Endothelial cell of umbilical vein (primary cell): Measurements from ENCODE around the gene NSMCE3. TPM values are rescaled to one million over a fixed set of nuclear protein-coding genes. Genes with fewer than 3 reads are reported as not detected.

Experiments used
- BruUV-seq: library from RNA; stranded (reverse); fragments of 400-500 nt; replicated peaks from 2 replicates; lab custom pipeline; 2021; lab: Mats Ljungman, UMichigan
- CTCF ChIA-PET: fragments of 300-600, 350-600 bp; sonication (Branson Sonifier 250); formaldehyde crosslinking; loops from one replicate; lab custom pipeline; 2021; ENCODE audit warnings: antibody characterized with exemption, inconsistent platforms; lab: Charles Lee
- POLR2A ChIA-PET: fragments of 300-600, 350-600 bp; sonication (Branson Sonifier 250); formaldehyde crosslinking; loops from one replicate; lab custom pipeline; 2021; ENCODE audit warnings: antibody characterized with exemption, inconsistent platforms; lab: Charles Lee
- DNase-seq: peaks from one replicate; pipeline ENCODE4 v3.0.0-alpha.2; 2011; ENCODE audit warnings: low read depth, low spot score
- FAIRE-seq: peaks from 2 replicates; lab custom pipeline; 2011; peaks lifted over from hg19 to GRCh38; lab: Jason Lieb, UNC
- H2AFZ ChIP-seq: 2 replicates; pipeline ENCODE4 v1.6.0; 2012; ENCODE audit warnings: low read depth, low read length, control low read depth, inconsistent platforms
- H3K27ac ChIP-seq: 2 replicates; pipeline ENCODE4 v1.5.1; 2011; ENCODE audit warnings: low read depth, mild to moderate bottlenecking, control low read depth, low read length, moderate library complexity; ENCODE audit not compliant: insufficient read depth
- H3K27me3 ChIP-seq, 2 experiments: 2 replicates each; pipeline versions ENCODE4 v1.6.0 to v1.6.1; 2011; ENCODE audit warnings: low read length in 2 of 2, mixed read lengths in 1 of 2; ENCODE audit not compliant: control insufficient read depth in 2 of 2, insufficient read depth in 2 of 2
- H3K36me3 ChIP-seq, 2 experiments: 2 replicates in 1 of 2; 3 replicates in 1 of 2; pipeline ENCODE4 v1.5.1; 2011; ENCODE audit warnings: low read length in 2 of 2, mild to moderate bottlenecking in 1 of 2, moderate library complexity in 1 of 2; ENCODE audit not compliant: control insufficient read depth in 2 of 2, insufficient read depth in 2 of 2; ENCODE audit errors: extremely low read depth in 1 of 2
- H3K4me1 ChIP-seq: 3 replicates; pipeline ENCODE4 v1.5.1; 2011; ENCODE audit warnings: mild to moderate bottlenecking, low read length; ENCODE audit not compliant: control insufficient read depth, insufficient read depth; ENCODE audit errors: extremely low read depth
- H3K4me2 ChIP-seq: 2 replicates; pipeline ENCODE4 v1.6.1; 2011; ENCODE audit warnings: low read length, control low read depth, mixed read lengths; ENCODE audit not compliant: insufficient read depth
- H3K4me3 ChIP-seq, 3 experiments: fragments of 200-600 bp in 1 of 3; sonication (generic), shearing (Covaris generic) in 1 of 3; replicated peaks in 1 of 3; 2 replicates each; pipeline ENCODE4 v1.5.1; 2011 to 2016; ENCODE audit warnings: control low read depth in 3 of 3, low read length in 3 of 3, mild to moderate bottlenecking in 2 of 3, inconsistent platforms in 1 of 3, low read depth in 1 of 3, moderate library complexity in 1 of 3; ENCODE audit not compliant: insufficient read depth in 1 of 3
- H3K79me2 ChIP-seq: 2 replicates; pipeline ENCODE4 v1.6.0; 2012; ENCODE audit warnings: low read length, inconsistent platforms; ENCODE audit not compliant: control insufficient read depth, insufficient read depth
- H3K9ac ChIP-seq: replicated peaks from 2 replicates; pipeline ENCODE3; 2011; ENCODE audit warnings: low read length, control low read depth; ENCODE audit not compliant: insufficient read depth; ENCODE audit errors: extremely low read depth
- H3K9me1 ChIP-seq: replicated peaks from 3 replicates; pipeline ENCODE4 v1.6.0; 2011; ENCODE audit warnings: mild to moderate bottlenecking, low read length; ENCODE audit not compliant: control insufficient read depth, insufficient read depth; ENCODE audit errors: extremely low read depth
- H3K9me3 ChIP-seq: replicated peaks from 2 replicates; pipeline ENCODE4 v1.5.1; 2012; ENCODE audit warnings: low read length, inconsistent platforms; ENCODE audit not compliant: control insufficient read depth, insufficient read depth
- H4K20me1 ChIP-seq: replicated peaks from 2 replicates; pipeline ENCODE3; 2011; ENCODE audit warnings: mild to moderate bottlenecking, low read length; ENCODE audit not compliant: control insufficient read depth, insufficient read depth; ENCODE audit errors: extremely low read depth
- CTCF ChIP-seq, 2 donors: IDR thresholded peaks; 1 replicate in 1 of 2; 2 replicates in 1 of 2; pipeline ENCODE4 v1.5.1; 2011; ENCODE audit warnings: low read length in 2 of 2, mild to moderate bottlenecking in 2 of 2, moderate library complexity in 2 of 2, control low read depth in 1 of 2, inconsistent platforms in 1 of 2, low read depth in 1 of 2; ENCODE audit not compliant: insufficient read depth in 1 of 2; ENCODE audit errors: extremely low read depth in 1 of 2
- EZH2 ChIP-seq: IDR thresholded peaks from 2 replicates; pipeline ENCODE4 v1.6.1; 2012; ENCODE audit warnings: borderline replicate concordance, low read depth, mild to moderate bottlenecking, moderate library complexity, low read length, inconsistent platforms; ENCODE audit not compliant: severe bottlenecking
- FOS ChIP-seq: IDR thresholded peaks from 2 replicates; pipeline ENCODE4 v1.6.1; 2011; ENCODE audit warnings: mild to moderate bottlenecking, low read length, moderate library complexity, borderline replicate concordance; ENCODE audit not compliant: insufficient read depth
- GATA2 ChIP-seq: IDR thresholded peaks from 2 replicates; pipeline ENCODE4 v1.7.0; 2011; ENCODE audit warnings: low read depth, mild to moderate bottlenecking, moderate library complexity, mixed read lengths, low read length; ENCODE audit not compliant: insufficient read length, insufficient read depth
- JUN ChIP-seq: IDR thresholded peaks from 2 replicates; pipeline ENCODE4 v1.6.1; 2011; ENCODE audit warnings: borderline replicate concordance, low read depth; ENCODE audit not compliant: insufficient read length, insufficient read depth
- MAX ChIP-seq: IDR thresholded peaks from 2 replicates; pipeline ENCODE4 v1.6.1; 2011; ENCODE audit not compliant: insufficient read depth, insufficient read length
- MYC ChIP-seq: IDR thresholded peaks from one replicate; pipeline ENCODE4 v1.6.1; 2011; ENCODE audit warnings: mild to moderate bottlenecking, low read depth, low read length
- POLR2A ChIP-seq: IDR thresholded peaks from 2 replicates; pipeline ENCODE4 v1.6.1; 2012; ENCODE audit warnings: low read depth, mild to moderate bottlenecking, control low read depth, low read length
- POLR2AphosphoS5 ChIP-seq: IDR thresholded peaks from 2 replicates; pipeline ENCODE4 v1.6.1; 2012; ENCODE audit warnings: low read depth, mild to moderate bottlenecking, control low read depth, low read length, moderate library complexity; ENCODE audit not compliant: insufficient read depth
- dilution Hi-C: fragments of 300-500 bp; cut with MboI; formaldehyde crosslinking; loops from one replicate; pipeline ENCODE4 v1.15.0; 2019; ENCODE audit warnings: low sequenced_read_pairs; ENCODE audit not compliant: extremely low pct_ligation_motif_present
- intact Hi-C: fragments of 100-400 bp; cut with micrococcal nuclease; formaldehyde crosslinking; loops from one replicate; pipeline ENCODE4 v1.10.0; 2022
- polyA plus RNA-seq, 4 experiments: library from polyadenylated mRNA; depleted of rRNA in 3 of 4; stranded (reverse) in 3 of 4; unstranded in 1 of 4; fragments of >200 nt; gene quantifications; 2 replicates each; pipeline versions ENCODE4 v1.2.1 to v1.2.3, GENCODE V29; 2011 to 2012; ENCODE audit warnings: missing spikeins in 1 of 4
- total RNA-seq: library from RNA; stranded (reverse); gene quantifications from 2 replicates; pipeline ENCODE4 v1.2.3, GENCODE V29; 2021

Gene NSMCE3
- total and polyA plus RNA-seq, 2 donors (not counting 3 experiments of a cell fraction or from before 2014, with no cell fraction given) = 4.5 to 5.8 TPM

GRCh38 chr15:29285386-29285785 lies 15.8 kb upstream of the NSMCE3 start:
- dilution Hi-C loops = no loop called here
- no peak overlapping the region for H3K9ac ChIP-seq
- ChIA-PET POLR2A (no interaction called here), CTCF (no interaction called here)
- H3K27ac ChIP-seq = no peak overlapping the region
- no peak for DNase-seq
- no peak overlapping the region for H3K4me2 ChIP-seq
- intact Hi-C loops = no loop called here
- no peak overlapping the region for H2AFZ ChIP-seq
- no peak for FAIRE-seq
- H3K79me2 ChIP-seq = no peaks in the 10 kb centered on the region
- H3K36me3 ChIP-seq = no peaks in the 10 kb centered on the region
- TF ChIP-seq MAX (no peak), POLR2AphosphoS5 (no peak), MYC (no peak), CTCF (IDR thresholded peaks at IDR 0.05; ENCODE audit: extremely low read depth in 1 of 2, insufficient read depth in 1 of 2, low read depth in 1 of 2, low read length in 2 of 2) (no peak), EZH2 (no peak), GATA2 (no peak), JUN (no peak), FOS (no peak), POLR2A (no peak)
- H4K20me1 ChIP-seq = no peaks in the 10 kb centered on the region
- no peaks in the 10 kb centered on the region for H3K9me1 ChIP-seq
- no peaks in the 10 kb centered on the region for H3K9me3 ChIP-seq
- H3K4me3 ChIP-seq = no peak overlapping the region
- BruUV-seq = no TSS peak
- H3K4me1 ChIP-seq = no peaks in the 10 kb centered on the region
- peaks cover 3 to 4% of the 10 kb centered on the region in 2 experiments for H3K27me3 ChIP-seq
